ENCODE measurements around the gene KRTAP5-8.
"Not testable (repeated sequence)": the region's sequence is repeated elsewhere in the genome, so short reads cannot be mapped to it uniquely, and the experiment has no call there.

The KRTAP5-8 gene

DNA sequence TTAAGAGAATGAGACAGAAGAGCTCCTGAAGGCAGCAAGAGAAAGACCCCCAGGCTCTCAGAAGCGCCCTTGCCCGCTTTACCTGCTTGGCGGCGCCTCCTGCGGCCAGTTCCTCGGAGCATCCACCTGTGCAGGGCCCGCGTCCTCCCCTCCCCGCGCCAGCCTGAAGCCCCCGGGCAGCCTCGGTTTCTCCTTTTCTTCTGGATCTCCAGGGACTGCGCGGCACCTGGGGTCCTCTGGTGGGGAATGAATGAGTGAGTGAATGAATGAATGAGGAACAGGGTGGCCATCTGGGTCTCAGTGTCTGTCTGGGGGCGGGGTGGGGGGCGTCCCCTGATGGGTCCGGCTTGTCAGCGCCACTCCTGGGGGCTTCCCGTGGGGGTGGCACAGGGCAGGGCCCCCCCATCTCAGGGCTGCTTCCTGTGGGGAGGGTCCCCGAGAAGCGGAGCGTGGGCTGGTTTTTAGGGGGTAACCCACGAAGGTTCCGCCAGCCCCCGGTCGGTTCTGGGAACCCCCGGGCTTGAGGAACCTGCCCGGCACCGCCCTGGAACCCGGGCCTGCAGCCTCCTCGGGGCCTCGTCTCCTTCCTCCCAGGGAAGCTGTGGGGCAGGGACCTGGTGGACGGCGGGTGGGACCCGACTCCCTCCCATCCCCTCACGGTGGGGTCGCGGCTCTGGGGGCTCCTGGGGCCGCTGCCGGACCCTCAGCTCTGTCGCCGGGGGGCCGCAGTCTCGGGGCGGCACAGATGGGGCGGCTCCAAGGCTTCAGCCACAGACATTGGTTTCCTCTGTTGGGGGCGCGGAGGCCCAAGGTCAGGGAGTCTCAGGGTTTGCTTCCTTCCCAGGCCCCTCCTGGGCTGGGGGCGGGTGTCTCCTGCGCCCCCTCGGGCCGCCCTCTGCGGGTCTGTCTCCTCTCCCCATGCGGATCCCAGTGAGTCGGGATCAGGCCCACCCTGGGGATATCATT lies 19.0 kb upstream of the KRTAP5-8 start:
- no peak for DNase-seq

DNA sequence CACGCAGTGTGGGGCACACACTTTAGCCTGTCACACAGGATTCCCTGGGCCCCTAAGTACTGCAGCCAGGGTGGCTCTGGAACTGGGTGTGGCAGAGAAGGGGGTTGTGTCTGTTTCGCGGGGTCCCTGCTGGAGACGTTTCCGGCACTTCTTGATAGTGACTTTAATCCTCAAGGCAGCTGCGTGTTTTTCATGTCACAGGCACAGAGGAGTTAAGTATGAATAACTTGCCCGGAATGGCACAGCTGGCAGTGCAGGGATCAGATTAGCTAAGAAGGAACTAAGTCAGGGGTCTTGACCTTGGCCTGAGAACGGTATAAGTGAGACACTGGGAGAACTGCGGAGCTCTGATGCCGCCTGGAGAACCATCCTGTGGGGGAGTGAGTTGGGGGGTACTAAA lies 18.3 kb upstream of the KRTAP5-8 start:
- no peak for DNase-seq

GRCh38 chr11:71525188-71525937 lies 12.5 kb upstream of the KRTAP5-8 start:
- no peak for DNase-seq

DNA sequence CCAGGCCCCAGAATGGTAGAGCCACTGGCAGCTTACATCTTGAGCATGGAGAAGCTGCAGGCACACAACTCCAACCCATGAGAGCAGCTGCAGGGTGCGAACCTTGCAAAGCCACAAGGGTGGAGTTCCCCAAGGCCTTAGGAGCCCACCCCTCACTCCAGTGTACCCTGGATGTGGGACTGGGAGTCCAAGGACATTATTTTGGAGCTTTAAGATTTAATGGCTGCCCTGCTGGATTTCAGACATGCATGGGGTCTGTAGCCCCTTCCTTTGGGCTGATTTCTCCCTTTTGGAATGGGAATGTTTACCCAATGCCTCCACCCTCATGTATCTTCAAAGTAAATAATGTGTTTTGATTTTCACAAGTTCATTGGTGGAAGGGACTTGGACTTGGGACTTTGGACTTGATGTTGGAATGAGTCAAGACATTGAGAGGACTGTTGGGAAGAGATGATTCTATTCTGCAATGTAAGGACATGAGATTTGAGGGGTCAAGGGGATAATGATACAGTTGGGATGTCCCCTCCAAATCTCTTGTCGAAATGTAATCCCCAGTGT lies 11.8 kb upstream of the KRTAP5-8 start:
- no peak for DNase-seq

- not testable (repeated sequence) for DNase-seq
Observed at GRCh38 chr11:71526796-71527575, 10.8 kb upstream of the KRTAP5-8 start, which contains the start of gene KRTAP5-7. Gene KRTAP5-7 (plus strand): TSS chr11:71527267. CDS start chr11:71527301, 34 bp downstream.

DNA sequence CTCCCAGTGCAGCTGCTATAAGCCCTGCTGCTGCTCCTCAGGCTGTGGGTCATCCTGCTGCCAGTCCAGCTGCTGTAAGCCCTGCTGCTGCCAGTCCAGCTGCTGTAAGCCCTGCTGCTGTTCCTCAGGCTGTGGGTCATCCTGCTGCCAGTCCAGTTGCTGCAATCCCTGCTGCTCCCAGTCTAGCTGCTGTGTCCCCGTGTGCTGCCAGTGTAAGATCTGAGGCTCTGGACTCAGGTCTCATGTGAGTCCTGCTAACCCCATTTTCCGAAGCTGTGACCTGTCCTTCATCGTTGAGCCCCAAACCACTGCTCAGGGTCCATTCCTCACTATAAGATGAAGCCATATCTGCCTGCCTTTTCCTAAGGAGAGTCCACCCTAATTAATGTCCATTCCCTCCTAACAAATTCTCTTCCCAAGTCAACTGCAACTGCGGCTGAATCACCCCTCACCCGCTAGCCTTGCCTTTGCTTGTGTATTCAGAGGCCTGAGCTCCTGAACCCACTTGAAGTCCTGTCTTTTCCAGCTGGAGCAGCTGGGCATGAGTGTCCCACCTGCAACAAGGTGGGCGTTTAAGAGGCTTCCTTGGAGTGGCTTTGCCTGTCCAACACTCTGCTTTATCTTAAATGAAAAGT lies 10.1 kb upstream of the KRTAP5-8 start:
- no peak for DNase-seq

DNA sequence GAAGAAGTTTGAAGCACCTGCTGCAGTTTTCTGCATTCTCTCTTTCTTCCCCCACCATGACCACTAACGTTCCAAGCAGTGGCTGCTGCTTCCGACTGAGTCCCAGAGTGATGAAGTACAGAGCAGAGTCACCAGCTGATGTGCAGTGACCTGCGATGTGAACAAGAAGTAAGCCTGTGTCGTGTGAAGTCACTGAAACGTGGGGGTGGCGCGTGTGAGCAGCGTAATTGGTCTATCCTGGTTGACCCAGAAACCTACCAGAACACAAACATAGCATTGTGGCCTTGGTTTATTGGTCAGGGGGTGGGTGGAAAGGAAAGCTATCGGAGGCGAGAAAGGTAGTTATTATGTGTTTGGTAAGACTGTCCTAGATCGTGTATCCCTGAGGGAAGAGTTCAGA lies 7.2 kb upstream of the KRTAP5-8 start:
- DNase-seq, result no peak

DNA sequence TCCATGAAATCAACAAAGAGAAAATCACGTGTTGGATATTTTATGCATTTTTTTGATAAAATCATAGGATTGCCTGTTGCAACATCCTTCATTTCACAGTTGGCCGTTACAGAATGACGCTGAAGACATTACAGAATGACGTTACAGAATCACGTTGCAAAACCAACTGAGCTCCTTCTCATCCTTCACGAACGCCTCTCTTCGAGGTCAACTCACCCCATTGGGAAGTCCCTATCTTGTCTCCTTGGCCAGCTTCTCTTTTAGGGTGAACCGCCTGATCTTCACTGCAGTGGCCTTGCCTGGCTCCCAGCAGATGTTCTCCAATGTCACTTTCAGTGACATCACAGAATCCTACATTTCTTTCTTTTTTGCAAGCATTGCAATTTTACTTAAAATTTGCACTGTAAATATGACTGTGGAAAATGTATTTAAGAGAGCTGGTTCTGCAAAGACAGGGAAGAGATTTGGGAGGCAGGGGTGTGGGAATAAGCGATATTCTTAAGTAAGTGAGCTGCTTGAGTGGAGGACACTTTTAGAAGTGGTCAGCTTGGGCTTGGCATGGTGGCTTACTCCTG lies 5.7 kb upstream of the KRTAP5-8 start:
- no peak for DNase-seq

- not testable (repeated sequence) for DNase-seq
Observed at GRCh38 chr11:71534711-71535608, 2.9 kb upstream of the KRTAP5-8 start.

DNA sequence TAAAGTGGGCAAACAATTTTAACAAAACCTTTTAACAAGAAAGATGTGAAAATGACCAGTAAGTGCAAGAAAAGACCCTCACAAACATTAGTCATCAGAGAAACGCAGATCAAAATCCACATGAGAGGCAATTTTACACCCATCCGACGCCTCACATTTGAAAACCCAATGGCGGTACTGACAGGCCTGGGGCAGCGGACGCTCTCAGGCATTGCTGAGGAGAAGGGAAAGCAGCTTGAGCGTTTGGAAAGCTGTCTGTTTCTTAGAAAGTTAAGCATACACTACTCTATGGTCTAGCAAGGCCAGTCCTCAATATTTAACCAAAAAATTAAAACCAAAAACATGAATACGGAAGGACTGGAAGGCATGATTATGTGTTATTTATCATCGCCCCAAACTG lies 2.0 kb upstream of the KRTAP5-8 start:
- no peak for DNase-seq

DNA sequence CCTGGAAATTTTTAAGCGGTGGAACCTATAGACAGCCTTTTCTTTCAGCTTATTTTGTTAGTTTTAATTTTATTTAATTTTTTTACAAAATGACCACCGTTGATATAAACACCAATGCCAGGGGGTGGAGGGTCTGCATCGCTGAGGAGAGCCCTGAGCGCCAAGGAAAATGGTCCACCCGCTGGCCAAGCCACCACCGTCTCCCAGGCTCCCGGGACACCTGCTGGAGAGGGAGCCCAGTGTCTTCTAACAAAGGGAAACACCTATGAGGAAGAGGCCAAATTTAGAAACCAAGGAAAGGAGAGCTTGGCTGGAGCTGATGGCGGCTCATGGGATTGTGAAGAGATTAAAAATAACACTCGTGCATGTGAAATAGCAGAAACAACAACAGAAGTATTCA lies 288 bp upstream of the KRTAP5-8 start:
- no peak for DNase-seq

DNA sequence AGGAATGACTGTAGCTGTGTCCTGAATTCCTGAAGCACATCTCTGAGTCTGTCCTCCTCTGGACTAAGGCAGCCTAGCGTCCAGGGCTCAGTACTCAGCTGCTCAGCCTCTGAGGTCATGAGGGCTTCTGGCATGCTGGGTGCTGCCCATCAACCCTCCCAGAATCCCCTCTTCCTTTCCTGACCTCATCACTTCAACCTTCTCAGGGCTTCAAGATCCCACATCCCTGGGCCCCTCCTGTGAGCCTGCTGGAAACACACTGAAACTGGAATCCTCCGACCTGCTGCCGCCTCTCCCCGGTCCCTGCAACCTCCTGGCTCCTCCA lies 803 bp downstream of the KRTAP5-8 start:
- DNase-seq, result no peak

DNA sequence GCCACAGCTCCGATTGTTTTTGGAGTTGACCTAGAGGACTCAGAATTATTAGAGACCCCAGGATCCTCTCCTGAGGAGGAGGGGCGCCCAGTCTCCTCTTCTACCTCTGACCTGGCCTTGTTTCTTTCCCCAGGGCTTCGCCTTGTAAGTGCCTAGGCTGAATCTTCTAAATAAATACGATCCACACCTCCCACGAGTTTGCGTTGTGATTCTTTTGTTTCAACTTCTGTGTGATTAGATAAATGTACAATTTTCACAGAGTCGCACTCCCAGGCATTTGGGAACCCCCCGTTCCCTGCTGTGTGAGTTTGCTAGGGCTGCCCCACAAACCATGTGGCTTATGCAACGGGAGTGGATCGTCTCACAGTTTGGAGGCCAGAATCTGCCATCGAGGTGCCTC lies 1.2 kb downstream of the KRTAP5-8 start:
- no peak for DNase-seq

GRCh38 chr11:71539971-71540370 lies 2.1 kb downstream of the KRTAP5-8 start:
- DNase-seq, result not testable (repeated sequence)

DNA sequence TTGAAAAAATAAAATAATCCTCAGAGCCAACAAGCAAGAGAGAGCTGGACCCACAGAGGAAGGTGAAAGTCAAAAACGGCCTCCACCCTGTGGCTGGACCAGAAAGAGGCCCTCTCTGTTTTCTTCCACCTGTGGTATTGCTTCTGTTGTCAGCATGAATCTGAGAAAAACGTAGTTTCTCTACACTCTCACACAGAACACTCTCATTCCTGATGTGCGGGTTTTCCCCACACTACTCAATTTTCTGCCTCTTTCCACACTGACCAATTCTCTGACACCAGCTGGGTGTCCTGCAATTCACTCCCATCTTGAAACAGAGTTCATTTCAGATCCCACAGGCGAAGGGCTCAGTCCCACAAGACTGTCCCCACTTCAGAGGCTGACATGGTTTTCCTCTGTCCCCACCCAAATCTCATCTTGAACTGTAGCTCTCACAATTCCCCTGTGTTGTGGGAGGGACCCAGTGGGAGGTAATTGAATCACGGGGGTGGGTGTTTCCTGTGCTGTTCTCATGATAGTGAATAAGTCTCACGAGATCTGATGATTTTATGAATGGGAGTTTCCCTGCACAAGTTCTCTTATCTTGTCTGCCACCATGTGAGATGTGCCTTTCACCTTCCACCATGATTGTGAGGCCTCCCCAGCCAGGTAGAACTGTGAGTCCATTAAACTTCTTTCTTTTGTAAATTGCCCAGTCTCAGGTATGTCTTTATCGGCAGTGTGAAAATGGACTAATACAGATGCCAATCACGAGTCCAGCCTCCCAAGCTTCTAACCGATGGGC lies 2.9 kb downstream of the KRTAP5-8 start:
- DNase-seq, result not testable (repeated sequence)

- DNase-seq, result no peak
Observed at GRCh38 chr11:71542382-71542781, 4.6 kb downstream of the KRTAP5-8 start.

DNA sequence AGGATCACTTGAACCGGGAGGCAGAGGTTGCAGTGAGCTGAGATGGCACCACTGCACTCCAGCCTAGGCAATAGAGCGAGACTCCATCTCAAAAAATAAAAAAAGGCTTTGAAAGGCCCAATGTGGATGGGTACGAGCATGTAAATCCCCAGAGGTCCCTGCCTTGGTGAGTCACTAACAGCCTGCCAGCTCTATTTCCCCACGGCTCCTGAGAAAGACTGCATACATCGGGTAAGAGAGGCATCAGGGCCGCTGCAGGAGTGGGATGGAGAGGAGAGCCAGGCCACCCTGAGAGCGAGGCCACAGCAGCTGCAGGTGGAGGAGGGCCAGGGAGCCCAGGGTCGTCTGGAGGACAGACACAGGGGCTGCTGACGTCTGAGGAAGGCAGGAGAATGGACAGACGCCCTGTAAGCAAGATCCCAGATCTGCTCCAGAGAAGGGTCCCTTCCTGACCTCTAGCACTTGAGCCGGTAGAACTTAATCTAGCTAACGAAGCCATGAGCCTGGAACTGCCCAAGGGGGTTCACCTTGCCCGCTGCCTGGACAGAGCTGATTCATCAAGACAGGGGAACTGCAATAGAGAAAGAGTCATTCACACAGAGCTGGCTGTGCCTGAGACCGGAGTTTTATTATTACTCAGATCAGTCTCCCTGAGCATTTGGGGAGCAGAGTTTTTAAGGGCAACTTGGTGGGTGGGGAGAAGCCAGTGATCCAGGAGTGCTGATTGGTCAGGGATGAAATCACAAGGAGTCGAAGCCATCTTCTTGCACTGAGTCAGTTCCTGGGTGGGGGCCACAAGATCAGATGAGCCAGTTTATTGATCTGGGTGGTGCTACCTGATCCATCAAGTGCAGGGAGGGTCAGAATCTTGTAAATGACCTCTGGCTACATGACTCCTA lies 5.3 kb downstream of the KRTAP5-8 start:
- DNase-seq, result no peak

DNA sequence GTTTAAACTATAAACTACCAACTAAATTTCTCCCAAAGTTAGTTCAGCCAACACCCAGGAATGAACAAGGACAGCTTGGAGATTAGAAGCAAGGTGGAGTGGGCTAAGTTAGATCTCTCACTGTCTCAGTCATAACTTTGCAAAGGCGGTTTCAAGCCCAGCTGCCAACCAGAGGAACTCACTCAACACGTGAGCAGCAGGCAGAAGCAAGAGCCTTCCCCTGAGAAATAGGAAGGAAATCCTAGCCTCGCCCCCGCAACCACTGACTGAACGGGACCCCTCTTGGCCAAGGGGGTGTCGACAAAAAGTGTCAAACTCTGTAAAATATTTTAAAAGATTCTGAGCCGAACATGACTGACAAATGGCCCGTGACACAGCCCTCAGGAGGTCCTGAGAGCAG lies 6.0 kb downstream of the KRTAP5-8 start:
- DNase-seq, result no peak
